Nephron (organoid): ENCODE measurements around the gene NAPEPLD.
"Not testable (repeated sequence)": the region's sequence is repeated elsewhere in the genome, so short reads cannot be mapped to it uniquely, and the experiment has no call there.

Experiments used
- H3K27ac Mint-ChIP-seq, 3 experiments: 2 replicates each; pipeline ENCODE4 v1.8.0; 2020; ENCODE audit warnings: mixed read lengths in 3 of 3, mild to moderate bottlenecking in 2 of 3, moderate library complexity in 1 of 3
- H3K27me3 Mint-ChIP-seq: 2 replicates; pipeline ENCODE4 v1.8.0; 2021; ENCODE audit warnings: low read depth, mild to moderate bottlenecking, moderate library complexity, mixed read lengths
- H3K36me3 Mint-ChIP-seq: 2 replicates; pipeline ENCODE4 v1.8.0; 2020; ENCODE audit warnings: low read depth, mixed read lengths
- H3K4me1 Mint-ChIP-seq: 2 replicates; pipeline ENCODE4 v1.8.0; 2020; ENCODE audit warnings: mixed read lengths
- H3K4me3 Mint-ChIP-seq, 3 experiments: 2 replicates each; pipeline ENCODE4 v1.8.0; 2020; ENCODE audit warnings: mild to moderate bottlenecking in 3 of 3, mixed read lengths in 3 of 3, moderate library complexity in 2 of 3
- H3K9me3 Mint-ChIP-seq: 2 replicates; pipeline ENCODE4 v1.8.0; 2020; ENCODE audit warnings: mixed read lengths
- TF ChIP-seq, protein P1 (sequence below), 3 experiments: fragments of 200-600 bp; sonication (generic); IDR thresholded peaks; one replicate each; pipeline ENCODE4 v1.5.0; 2021; ENCODE audit warnings: antibody characterized with exemption in 3 of 3; ENCODE audit not compliant: unreplicated experiment in 3 of 3

NAPEPLD gene

DNA sequence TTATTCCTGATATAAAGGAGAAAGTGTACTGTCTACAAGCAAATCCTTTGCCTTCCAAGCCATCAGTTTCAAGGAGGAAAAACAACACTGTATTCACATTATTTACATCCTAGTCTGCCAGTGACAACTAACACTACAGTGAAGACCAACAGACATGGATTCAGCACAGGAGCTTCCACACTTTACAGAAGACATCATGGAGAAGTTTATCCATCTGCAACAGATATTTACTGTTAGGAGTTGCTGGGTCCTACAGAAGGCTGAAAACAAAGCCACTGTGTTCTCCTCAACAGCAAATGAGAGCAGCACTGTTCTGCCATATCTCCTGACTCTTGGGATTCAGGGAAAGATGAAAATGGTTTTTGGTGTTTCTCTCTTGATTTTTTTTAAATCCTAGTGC is 31.9 kb downstream of the NAPEPLD start:
- Mint-ChIP-seq H3K27ac (peak overlapping the region in 1 of 3 experiments; percentile 37), H3K4me1 (no peaks in the 10 kb centered on the region), H3K36me3 (peaks cover 54% of the 10 kb centered on the region), H3K27me3 (no peaks in the 10 kb centered on the region), H3K9me3 (peaks cover 2% of the 10 kb centered on the region), H3K4me3 (no peak overlapping the region)
- TF ChIP-seq, protein P1, sequence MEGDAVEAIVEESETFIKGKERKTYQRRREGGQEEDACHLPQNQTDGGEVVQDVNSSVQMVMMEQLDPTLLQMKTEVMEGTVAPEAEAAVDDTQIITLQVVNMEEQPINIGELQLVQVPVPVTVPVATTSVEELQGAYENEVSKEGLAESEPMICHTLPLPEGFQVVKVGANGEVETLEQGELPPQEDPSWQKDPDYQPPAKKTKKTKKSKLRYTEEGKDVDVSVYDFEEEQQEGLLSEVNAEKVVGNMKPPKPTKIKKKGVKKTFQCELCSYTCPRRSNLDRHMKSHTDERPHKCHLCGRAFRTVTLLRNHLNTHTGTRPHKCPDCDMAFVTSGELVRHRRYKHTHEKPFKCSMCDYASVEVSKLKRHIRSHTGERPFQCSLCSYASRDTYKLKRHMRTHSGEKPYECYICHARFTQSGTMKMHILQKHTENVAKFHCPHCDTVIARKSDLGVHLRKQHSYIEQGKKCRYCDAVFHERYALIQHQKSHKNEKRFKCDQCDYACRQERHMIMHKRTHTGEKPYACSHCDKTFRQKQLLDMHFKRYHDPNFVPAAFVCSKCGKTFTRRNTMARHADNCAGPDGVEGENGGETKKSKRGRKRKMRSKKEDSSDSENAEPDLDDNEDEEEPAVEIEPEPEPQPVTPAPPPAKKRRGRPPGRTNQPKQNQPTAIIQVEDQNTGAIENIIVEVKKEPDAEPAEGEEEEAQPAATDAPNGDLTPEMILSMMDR (IDR thresholded peaks at IDR 0.05; ENCODE audit: unreplicated experiment in 3 of 3), result no peak

DNA sequence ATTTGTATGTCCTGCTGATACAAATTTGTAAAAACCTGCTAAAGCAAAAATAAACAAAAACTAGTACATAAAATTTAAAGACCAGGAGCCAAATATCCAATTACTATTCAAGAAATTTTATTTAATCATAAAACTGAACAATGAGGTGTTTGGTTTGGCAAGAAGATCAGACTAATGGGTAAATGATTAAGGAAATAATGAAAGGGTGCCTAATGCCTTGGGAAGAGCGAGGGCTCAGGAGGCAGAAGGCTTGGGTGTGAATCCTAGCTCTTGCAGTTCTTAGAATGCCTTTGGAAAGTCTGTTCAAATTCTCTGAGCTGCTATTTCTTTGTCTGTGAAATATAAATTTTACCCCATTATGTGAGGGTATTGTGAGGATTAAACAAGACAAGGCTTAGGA is 32.4 kb downstream of the NAPEPLD start:
- Mint-ChIP-seq H3K27ac (peak overlapping the region in 1 of 3 experiments; percentile 37), H3K9me3 (peaks cover 2% of the 10 kb centered on the region), H3K4me3 (no peak overlapping the region), H3K4me1 (no peaks in the 10 kb centered on the region), H3K27me3 (no peaks in the 10 kb centered on the region), H3K36me3 (peaks cover 54% of the 10 kb centered on the region)
- TF ChIP-seq, protein P1 (IDR thresholded peaks at IDR 0.05; ENCODE audit: unreplicated experiment in 3 of 3), result no peak

GRCh38 chr7:103115771-103116170 is 33.1 kb downstream of the NAPEPLD start:
- Mint-ChIP-seq H3K27me3 (no peaks in the 10 kb centered on the region), H3K9me3 (peaks cover 7% of the 10 kb centered on the region), H3K4me3 (no peak overlapping the region), H3K36me3 (peaks cover 54% of the 10 kb centered on the region), H3K4me1 (no peaks in the 10 kb centered on the region), H3K27ac (peak overlapping the region in 1 of 3 experiments; percentile 49)
- TF ChIP-seq, protein P1 (IDR thresholded peaks at IDR 0.05; ENCODE audit: unreplicated experiment in 3 of 3), result no peak

GRCh38 chr7:103114576-103115008 is 34.3 kb downstream of the NAPEPLD start:
- no peaks in the 10 kb centered on the region for H3K27me3 Mint-ChIP-seq
- H3K4me3 Mint-ChIP-seq, result no peak overlapping the region
- TF ChIP-seq, protein P1 (IDR thresholded peaks at IDR 0.05; ENCODE audit: unreplicated experiment in 3 of 3), result no peak
- H3K4me1 Mint-ChIP-seq, result no peaks in the 10 kb centered on the region
- H3K36me3 Mint-ChIP-seq, result peaks cover 57% of the 10 kb centered on the region
- no peak overlapping the region for H3K27ac Mint-ChIP-seq
- H3K9me3 Mint-ChIP-seq, result peaks cover 14% of the 10 kb centered on the region

DNA sequence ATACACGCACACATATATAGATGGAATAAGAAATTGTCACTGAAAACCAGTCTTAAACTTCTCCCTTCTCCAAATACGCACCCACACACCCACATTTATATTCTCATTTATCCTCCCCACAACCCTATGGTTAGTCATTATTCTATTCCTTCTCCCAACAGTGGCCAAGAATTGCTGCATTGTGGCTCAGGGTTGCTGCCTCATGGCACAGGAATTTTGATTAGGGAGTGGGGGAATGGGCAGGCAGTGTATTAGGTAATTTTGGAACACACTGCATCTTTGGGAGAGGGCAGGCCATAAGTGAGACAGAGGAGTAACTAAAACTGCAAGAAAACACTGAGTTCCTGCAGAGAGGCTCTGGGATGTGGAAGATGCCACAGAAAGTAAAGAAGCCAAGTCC is 35.7 kb downstream of the NAPEPLD start:
- H3K27ac Mint-ChIP-seq, result no peak overlapping the region
- H3K36me3 Mint-ChIP-seq, result peaks cover 65% of the 10 kb centered on the region
- H3K9me3 Mint-ChIP-seq, result peaks cover 21% of the 10 kb centered on the region
- no peaks in the 10 kb centered on the region for H3K27me3 Mint-ChIP-seq
- TF ChIP-seq, protein P1 (IDR thresholded peaks at IDR 0.05; ENCODE audit: unreplicated experiment in 3 of 3), result no peak
- H3K4me3 Mint-ChIP-seq, result no peak overlapping the region
- H3K4me1 Mint-ChIP-seq, result no peaks in the 10 kb centered on the region

GRCh38 chr7:103106703-103107070 is 42.2 kb downstream of the NAPEPLD start:
- Mint-ChIP-seq H3K4me1 (peaks cover 22% of the 10 kb centered on the region), H3K27ac (peak overlapping the region; percentile 65 to 96 (median 80)), H3K36me3 (peaks cover 61% of the 10 kb centered on the region), H3K4me3 (peak overlapping the region in 2 of 3 experiments; percentile 16 to 29), H3K9me3 (peaks cover 19% of the 10 kb centered on the region)
- H3K27me3 Mint-ChIP-seq, result not testable (repeated sequence)
